Activated naive CD4-positive, alpha-beta T cell treated with anti-CD3 and anti-CD28 coated beads, Interleukin-2, amount 50 U/mL, for 72 hours (primary cell): ENCODE measurements around the gene PRR18. TPM values are rescaled to one million over a fixed set of nuclear protein-coding genes. Genes with fewer than 3 reads are reported as not detected.

Experiments
- ATAC-seq, 2 donors: fragments of 150-1000 bp; cut with Tn5 transposase; 2 replicates each; pipeline ENCODE4 v1.10.0; 2021; ENCODE audit warnings: mild to moderate bottlenecking in 2 of 2, moderate library complexity in 2 of 2
- DNase-seq, 2 donors: peaks; one replicate each; pipeline ENCODE4 v3.0.0; 2021 to 2022; ENCODE audit warnings: low spot score in 2 of 2
- H3K27ac Mint-ChIP-seq, 2 donors: one replicate each; pipeline ENCODE4 v1.8.0; 2022; ENCODE audit warnings: mild to moderate bottlenecking in 2 of 2, mixed read lengths in 2 of 2
- H3K36me3 Mint-ChIP-seq, 2 donors: one replicate each; pipeline ENCODE4 v1.8.0; 2022; ENCODE audit warnings: mixed read lengths in 2 of 2
- H3K9me3 Mint-ChIP-seq, 2 donors: one replicate each; pipeline ENCODE4 v1.8.0; 2022; ENCODE audit warnings: mixed read lengths in 2 of 2
- total RNA-seq, 2 donors: library from RNA; stranded (reverse); gene quantifications; one replicate each; pipeline ENCODE4 v1.2.3, GENCODE V29; 2022

The PRR18 gene
- total RNA-seq, 2 donors from 2014 or later: 0.14 TPM; not detected in 1

- no peak for ATAC-seq
- no peak overlapping the region for H3K27ac Mint-ChIP-seq
- H3K9me3 Mint-ChIP-seq: no peaks in the 10 kb centered on the region
- no peaks in the 10 kb centered on the region for H3K36me3 Mint-ChIP-seq
- DNase-seq: no peak
Observed at GRCh38 chr6:166270706-166271375, 37.4 kb downstream of the PRR18 start.

DNA sequence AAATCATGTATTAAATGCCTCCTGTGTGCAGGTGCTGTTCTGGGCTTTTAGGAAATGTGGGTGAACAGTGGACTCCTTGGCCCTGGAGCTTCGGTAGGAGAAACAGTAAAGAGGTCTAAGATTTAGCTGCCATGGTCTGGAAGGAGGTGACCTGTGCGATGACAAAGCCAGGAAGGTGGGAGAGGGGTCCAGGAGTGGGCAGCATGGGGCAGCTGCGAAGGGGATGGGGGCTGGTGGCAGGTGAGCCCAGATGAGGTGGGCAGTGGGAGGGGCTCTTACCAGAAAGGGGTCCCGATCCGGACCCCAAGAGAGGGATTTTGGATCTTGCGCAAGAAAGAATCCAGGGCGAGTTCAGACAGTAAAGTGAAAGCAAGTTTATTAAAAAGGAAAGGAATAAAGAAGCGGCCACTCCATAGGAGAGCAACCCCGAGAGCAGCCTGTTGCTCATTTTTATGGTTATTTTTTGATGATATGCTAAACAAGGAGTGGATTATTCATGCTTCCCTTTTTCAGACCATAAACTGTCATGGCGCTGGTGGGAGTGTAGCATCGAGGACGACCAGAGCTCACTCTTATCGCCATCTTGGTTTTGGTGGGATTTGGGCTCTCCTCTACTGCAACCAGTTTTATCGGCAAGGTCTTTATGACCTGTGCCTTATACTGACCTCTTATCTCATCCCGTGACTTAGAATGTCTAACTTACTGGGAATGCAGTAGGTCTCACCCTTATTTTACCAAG, 38.7 kb downstream of the PRR18 start:
- Mint-ChIP-seq H3K9me3 (no peaks in the 10 kb centered on the region), H3K27ac (no peak overlapping the region), H3K36me3 (no peaks in the 10 kb centered on the region)
- DNase-seq (no peak), ATAC-seq (no peak)

- no peak for ATAC-seq
- Mint-ChIP-seq H3K27ac (no peak overlapping the region), H3K9me3 (no peaks in the 10 kb centered on the region), H3K36me3 (no peaks in the 10 kb centered on the region)
- DNase-seq: no peak
Observed at GRCh38 chr6:166268431-166268830, 39.8 kb downstream of the PRR18 start.

DNA sequence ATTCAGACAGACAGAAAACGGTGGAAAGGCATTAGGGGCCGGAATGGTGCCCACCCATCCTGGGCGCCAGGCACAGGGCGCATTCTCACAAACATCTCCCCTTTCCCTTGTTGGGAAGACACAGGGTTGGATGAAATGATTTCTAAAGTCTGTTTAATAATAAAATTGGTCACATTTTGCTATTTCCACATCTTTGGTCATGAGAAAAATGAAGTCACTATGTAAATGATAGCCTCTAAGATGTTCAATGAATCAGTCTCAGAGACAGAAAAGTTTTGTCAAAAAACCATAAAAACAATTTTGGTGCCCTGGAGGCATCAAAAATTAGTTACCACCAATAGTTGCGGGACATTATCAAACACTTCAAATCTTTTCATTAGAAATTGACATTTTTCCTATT, 40.7 kb downstream of the PRR18 start:
- Mint-ChIP-seq H3K27ac (no peak overlapping the region), H3K36me3 (no peaks in the 10 kb centered on the region), H3K9me3 (no peaks in the 10 kb centered on the region)
- DNase-seq (no peak), ATAC-seq (no peak)

GRCh38 chr6:166266336-166266735, 41.9 kb downstream of the PRR18 start:
- H3K9me3 Mint-ChIP-seq: no peaks in the 10 kb centered on the region
- DNase-seq (no peak), ATAC-seq (no peak)
- H3K36me3 Mint-ChIP-seq: no peaks in the 10 kb centered on the region
- no peak overlapping the region for H3K27ac Mint-ChIP-seq

DNA sequence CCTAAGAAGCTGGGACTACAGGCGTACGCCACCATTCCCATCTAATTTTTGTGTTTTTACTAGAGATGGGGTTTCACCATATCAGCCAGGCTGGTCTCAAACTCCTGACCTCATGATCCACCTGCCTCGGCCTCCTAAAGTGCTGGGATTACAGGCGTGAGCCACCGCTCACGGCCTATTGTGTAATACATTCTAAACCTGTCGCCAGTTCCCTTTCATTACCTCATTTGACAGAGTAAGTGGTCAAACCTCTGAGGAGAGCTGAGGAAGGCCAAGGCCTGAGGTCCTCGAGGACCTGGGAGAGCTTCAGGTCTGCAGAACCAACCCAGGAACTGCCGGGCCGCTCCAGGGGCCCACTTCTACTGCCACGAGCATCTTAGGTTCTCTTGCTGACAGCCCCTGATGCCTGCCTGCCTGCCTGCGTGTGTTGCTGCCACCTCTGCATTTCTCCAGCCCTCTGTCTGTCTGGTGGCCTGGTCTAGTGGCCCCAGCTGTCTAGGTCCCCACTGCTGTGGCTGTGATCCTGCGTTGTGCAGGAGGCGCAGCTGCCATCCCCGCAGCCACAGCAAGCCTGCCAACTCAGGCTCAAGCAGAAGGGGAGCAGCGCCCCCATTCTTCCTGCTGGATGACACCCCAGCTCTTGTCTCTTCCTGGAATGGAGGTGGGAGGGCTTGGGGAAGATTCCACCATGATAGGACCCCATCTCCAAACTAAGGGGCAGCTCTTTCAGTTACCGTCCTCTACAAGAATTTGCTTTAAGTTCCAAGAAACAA, 45.3 kb downstream of the PRR18 start:
- no peaks in the 10 kb centered on the region for H3K36me3 Mint-ChIP-seq
- no peak overlapping the region for H3K27ac Mint-ChIP-seq
- no peaks in the 10 kb centered on the region for H3K9me3 Mint-ChIP-seq
- ATAC-seq: no peak
- DNase-seq: no peak

DNA sequence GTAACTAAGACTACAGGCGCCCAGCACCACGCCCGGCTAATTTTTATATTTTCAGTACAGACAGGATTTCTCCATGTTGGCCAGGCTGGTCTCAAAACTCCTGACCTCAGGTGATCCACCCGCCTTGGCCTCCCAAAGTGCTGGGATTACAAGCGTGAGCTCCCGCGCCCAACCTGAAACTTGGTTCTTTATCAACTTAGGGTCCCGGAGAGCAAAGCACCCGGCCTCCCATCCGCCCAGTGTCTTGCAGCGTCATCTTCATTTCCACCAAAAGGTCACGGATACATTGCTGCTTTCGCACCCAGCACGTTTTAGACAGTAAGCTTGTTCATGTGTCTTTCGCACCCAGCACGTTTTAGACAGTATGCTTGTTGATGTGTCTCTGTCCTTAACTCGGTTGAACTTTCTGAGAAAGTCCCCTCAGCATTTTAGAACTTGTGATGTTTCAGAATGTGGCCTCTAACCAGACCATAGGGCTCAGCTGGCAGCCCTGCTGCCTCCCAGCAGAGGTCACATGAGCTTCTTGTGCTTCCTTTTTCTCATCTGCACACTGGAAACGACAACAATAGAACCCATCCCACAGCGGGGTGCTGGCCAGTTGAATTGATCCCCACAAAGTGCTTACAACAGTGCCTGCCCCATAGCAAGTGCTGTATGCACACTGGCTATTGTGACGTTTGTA, 48.8 kb downstream of the PRR18 start:
- no peak for ATAC-seq

DNA sequence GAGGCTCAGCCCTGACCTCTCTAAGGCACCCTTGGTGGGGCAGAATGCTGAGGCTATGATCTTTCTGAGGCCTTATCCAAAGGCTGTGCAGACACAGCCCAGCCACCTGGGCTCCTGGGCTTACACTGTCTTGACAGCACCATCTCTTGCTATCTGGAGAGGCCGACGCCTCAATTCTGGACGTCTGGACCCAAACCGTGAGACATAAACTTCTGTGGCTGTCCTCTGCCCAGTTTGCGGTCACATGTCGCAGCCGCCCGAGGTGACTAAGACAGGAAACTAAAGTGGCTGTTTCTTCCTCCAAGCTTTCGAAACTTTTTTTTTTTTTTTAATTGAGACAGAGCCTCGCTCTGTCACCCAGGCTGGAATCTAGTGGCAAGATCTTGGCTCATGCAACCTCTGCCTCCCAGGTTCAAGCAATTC, 49.3 kb downstream of the PRR18 start:
- Mint-ChIP-seq H3K9me3 (no peaks in the 10 kb centered on the region), H3K27ac (peak overlapping the region in 1 of 2 donors; percentile 59), H3K36me3 (no peaks in the 10 kb centered on the region)
- ATAC-seq (peak; percentile 66 to 82), DNase-seq (peak in 1 of 2 donors; percentile 26)

More for the DNA sequence above, 48.8 kb downstream of the PRR18 start:
- Mint-ChIP-seq H3K36me3 (no peaks in the 10 kb centered on the region), H3K27ac (peak overlapping the region in 1 of 2 donors; percentile 59), H3K9me3 (no peaks in the 10 kb centered on the region)
- DNase-seq: no peak

DNA sequence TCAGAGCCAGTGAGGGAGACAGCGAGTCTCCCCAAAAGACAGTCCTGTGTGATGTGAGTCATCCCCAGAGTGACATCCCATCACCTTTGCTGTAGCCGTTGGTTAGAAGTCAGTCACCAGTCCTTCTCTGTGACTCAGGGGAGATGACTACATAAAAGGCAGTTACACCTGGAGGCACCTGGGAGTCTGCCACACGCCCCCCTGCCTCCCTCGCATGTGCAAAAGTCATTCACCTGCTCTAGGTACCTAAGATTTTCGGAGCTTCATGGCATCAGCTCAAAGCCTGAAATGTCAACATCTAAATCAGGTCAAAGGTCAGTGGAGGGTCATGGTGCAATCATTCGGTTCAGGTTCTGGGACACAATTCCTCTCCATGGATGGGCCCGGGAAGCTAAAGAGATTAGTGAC, 50.3 kb downstream of the PRR18 start:
- no peaks in the 10 kb centered on the region for H3K9me3 Mint-ChIP-seq
- DNase-seq (no peak), ATAC-seq (peak; percentile 86 to 88)
- H3K36me3 Mint-ChIP-seq: no peaks in the 10 kb centered on the region
- H3K27ac Mint-ChIP-seq: peak overlapping the region in 1 of 2 donors; percentile 59

Other genes with a start within 250 kb of the PRR18 start
- gene TBXT, start 140.5 kb downstream of the PRR18 start, total RNA-seq: not detected
- 10 to 100 TPM; 30.8 to 48.4 TPM for gene SFT2D1, start 34.2 kb upstream of the PRR18 start, total RNA-seq
- gene MPC1, start 74.5 kb upstream of the PRR18 start, total RNA-seq: 10 to 100 TPM; 11.9 to 22.9 TPM